GM18517 (cell line): Measurements from ENCODE around the gene ST8SIA6.

Experiments used
- ATAC-seq: cut with Tn5 transposase; IDR thresholded peaks from one replicate; pipeline ENCODE4 v1.9.1; 2021; ENCODE audit warnings: mild to moderate bottlenecking, moderate library complexity; ENCODE audit not compliant: unreplicated experiment

Gene ST8SIA6

DNA sequence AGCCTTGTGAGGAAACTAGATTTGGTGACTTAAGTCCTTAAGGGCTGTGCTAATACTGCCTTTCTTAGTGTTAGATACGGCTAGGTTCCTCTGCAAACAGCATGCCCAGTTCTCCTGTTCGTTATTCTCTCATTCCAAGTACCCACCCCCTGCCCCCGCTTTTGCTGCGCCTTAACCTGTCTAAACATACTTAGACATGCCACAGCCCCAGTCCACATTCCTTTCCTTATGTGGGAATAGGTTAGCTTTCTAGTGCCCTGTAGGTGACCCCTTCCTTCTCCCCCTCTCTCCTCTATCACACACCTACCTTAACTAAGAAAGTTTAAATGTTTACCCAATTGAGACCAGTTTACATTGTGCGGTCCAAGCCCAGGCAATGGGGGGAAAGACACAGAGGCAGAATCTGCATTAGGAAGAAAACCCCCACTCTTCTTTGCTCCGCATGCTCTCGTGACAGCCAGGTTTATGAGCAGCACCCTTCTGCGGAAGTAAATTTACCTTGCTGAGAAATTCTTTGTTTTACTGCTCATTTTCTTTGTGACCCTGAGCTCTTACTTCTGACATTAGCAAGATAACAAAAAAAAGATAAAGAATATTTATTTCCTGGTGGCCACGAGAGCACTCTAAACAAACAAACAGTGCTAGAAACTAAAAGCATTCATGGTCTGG is 177.5 kb downstream of the ST8SIA6 start:
- ATAC-seq: no peak

- no peak for ATAC-seq
These were observed 181.0 kb downstream of the ST8SIA6 start for GRCh38 chr10:17273403-17273802.

GRCh38 chr10:17272648-17273047 is 181.7 kb downstream of the ST8SIA6 start:
- no peak for ATAC-seq
